Mucosa of stomach (tissue), 1 donor: Measurements from ENCODE around the gene HEPHL1.
"Not testable (repeated sequence)": the region's sequence is repeated elsewhere in the genome, so short reads cannot be mapped to it uniquely, and the experiment has no call there.

ENCODE experiments used
- H3K27me3 ChIP-seq: one replicate; pipeline ENCODE4 v1.7.0; 2013; ENCODE audit warnings: mild to moderate bottlenecking, low read length; ENCODE audit not compliant: control insufficient read depth, insufficient read depth
- H3K36me3 ChIP-seq: one replicate; pipeline ENCODE4 v1.7.0; 2013; ENCODE audit warnings: low read length; ENCODE audit not compliant: control insufficient read depth, insufficient read depth
- H3K4me1 ChIP-seq: one replicate; pipeline ENCODE4 v1.7.0; 2013; ENCODE audit warnings: mild to moderate bottlenecking, low read length; ENCODE audit not compliant: control insufficient read depth, insufficient read depth
- H3K4me3 ChIP-seq: one replicate; pipeline ENCODE4 v1.7.0; 2013; ENCODE audit warnings: low read length
- H3K9ac ChIP-seq: one replicate; pipeline ENCODE4 v1.7.0; 2013; ENCODE audit warnings: mild to moderate bottlenecking, low read length, moderate library complexity
- H3K9me3 ChIP-seq: one replicate; pipeline ENCODE4 v1.7.0; 2013; ENCODE audit warnings: mild to moderate bottlenecking, low read length, moderate library complexity; ENCODE audit not compliant: control insufficient read depth
- donor health status: Pancreatic carcinoma.

HEPHL1 gene

GRCh38 chr11:94150704-94151685 is 129.8 kb downstream of the HEPHL1 start:
- H3K36me3 ChIP-seq, result no peaks in the 10 kb centered on the region
- H3K27me3 ChIP-seq, result no peaks in the 10 kb centered on the region
- H3K9ac ChIP-seq, result no peak overlapping the region
- peaks cover 45% of the 10 kb centered on the region for H3K4me1 ChIP-seq
- H3K9me3 ChIP-seq, result no peaks in the 10 kb centered on the region
- no peak overlapping the region for H3K4me3 ChIP-seq

DNA sequence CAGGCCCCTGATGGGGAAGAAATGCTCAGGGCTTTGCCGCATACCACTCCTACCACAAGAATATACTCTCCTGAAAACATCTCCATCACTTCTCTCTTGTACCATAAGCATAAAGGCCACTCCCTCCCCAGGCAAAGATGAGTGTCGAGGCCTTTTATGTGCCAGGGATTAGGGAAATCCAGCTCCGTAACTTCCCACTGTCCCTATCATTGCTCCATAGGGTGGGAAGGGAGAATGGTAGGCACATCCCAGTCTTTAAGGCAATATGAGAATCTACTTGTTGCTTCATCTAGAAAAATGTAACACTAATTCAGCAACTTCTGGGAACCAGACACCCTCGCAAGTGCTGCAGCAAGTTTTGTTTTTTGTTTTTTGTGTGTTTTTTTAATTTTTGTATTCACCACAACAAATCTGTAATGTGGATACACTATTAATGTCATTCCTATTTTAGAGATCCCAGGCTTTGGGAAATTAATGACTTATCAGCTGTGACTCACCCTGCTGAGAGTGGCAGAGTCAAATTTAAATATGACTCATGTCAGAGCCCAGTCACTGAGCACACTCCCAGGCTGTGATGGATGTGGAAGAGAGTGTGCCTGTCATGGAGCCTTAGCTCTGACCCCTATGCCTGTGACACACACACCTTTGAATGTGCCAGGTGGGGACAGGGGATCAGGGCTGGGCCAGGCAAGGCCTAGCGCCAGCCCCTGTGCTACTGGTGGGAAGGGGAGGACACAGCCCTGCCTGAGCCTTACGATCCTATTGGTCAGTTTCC is 130.9 kb downstream of the HEPHL1 start:
- Histone ChIP-seq H3K27me3 (no peaks in the 10 kb centered on the region), H3K4me3 (no peak overlapping the region), H3K9me3 (no peaks in the 10 kb centered on the region), H3K9ac (no peak overlapping the region), H3K4me1 (peaks cover 45% of the 10 kb centered on the region), H3K36me3 (no peaks in the 10 kb centered on the region)

DNA sequence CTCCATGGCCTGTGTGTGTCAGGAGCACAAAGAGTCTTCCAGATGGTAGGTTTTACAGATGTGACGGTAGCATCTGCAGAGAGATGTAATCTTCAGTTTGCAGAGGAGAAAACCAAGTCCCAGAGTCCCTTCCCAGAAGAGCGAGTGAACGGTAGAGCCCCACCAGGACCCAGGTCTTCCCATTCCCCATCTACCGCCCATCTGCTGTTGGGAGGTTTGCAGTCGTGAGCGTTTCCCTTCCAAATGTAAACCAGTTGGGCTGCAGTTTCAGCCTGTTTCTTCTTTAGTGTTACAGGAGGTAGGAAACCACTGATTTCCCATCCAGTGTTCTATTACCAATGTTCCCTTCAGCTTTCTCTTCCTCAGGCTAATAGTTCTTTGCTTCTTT is 131.5 kb downstream of the HEPHL1 start:
- no peaks in the 10 kb centered on the region for H3K36me3 ChIP-seq
- no peak overlapping the region for H3K9ac ChIP-seq
- H3K9me3 ChIP-seq, result no peaks in the 10 kb centered on the region
- peaks cover 45% of the 10 kb centered on the region for H3K4me1 ChIP-seq
- H3K4me3 ChIP-seq, result no peak overlapping the region
- no peaks in the 10 kb centered on the region for H3K27me3 ChIP-seq

- Histone ChIP-seq H3K4me1 (peaks cover 45% of the 10 kb centered on the region), H3K36me3 (no peaks in the 10 kb centered on the region), H3K9ac (no peak overlapping the region), H3K4me3 (no peak overlapping the region), H3K27me3 (no peaks in the 10 kb centered on the region), H3K9me3 (no peaks in the 10 kb centered on the region)
Measured at GRCh38 chr11:94153320-94153719, 132.2 kb downstream of the HEPHL1 start.

GRCh38 chr11:94154095-94154856 is 133.1 kb downstream of the HEPHL1 start:
- peaks cover 45% of the 10 kb centered on the region for H3K4me1 ChIP-seq
- H3K9ac ChIP-seq, result no peak overlapping the region
- no peaks in the 10 kb centered on the region for H3K27me3 ChIP-seq
- no peaks in the 10 kb centered on the region for H3K9me3 ChIP-seq
- no peaks in the 10 kb centered on the region for H3K36me3 ChIP-seq
- H3K4me3 ChIP-seq, result no peak overlapping the region

DNA sequence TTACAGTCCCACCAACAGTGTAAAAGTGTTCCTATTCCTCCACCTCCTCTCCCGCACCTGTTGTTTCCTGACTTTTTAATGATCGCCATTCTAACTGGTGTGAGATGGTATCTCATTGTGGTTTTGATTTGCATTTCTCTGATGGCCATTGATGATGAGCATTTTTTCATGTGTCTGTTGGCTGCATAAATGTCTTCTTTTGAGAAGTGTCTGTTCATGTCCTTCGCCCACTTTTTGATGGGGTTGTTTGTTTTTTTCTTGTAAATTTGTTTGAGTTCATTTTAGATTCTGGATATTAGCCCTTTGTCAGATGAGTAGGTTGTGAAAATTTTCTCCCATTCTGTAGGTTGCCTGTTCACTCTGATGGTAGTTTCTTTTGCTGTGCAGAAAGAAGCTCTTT is 136.2 kb downstream of the HEPHL1 start:
- H3K9ac ChIP-seq, H3K9me3 ChIP-seq, H3K4me3 ChIP-seq, H3K36me3 ChIP-seq, H3K27me3 ChIP-seq: not testable (repeated sequence)
- peaks cover 20% of the 10 kb centered on the region for H3K4me1 ChIP-seq
